MCF 10A (cell line): ENCODE measurements around the gene BPIFB3. TPM values are rescaled to one million over a fixed set of nuclear protein-coding genes. Genes with fewer than 3 reads are reported as not detected.

Source experiments
- BruUV-seq: library from RNA; stranded (reverse); fragments of 400-500 nt; replicated peaks from 2 replicates; lab custom pipeline; 2021; lab: Mats Ljungman, UMichigan
- CTCF ChIA-PET: fragments of 300-600 bp; sonication (Branson Sonifier 250); formaldehyde crosslinking; extraction: SDS; loops from one replicate; lab custom pipeline; 2021; ENCODE audit warnings: antibody characterized with exemption, inconsistent platforms; lab: Yijun Ruan, JAX
- POLR2A ChIA-PET: fragments of 300-600, 350-650 bp; sonication (Branson Sonifier 250); formaldehyde crosslinking; extraction: SDS; loops from one replicate; lab custom pipeline; 2020; ENCODE audit warnings: antibody characterized with exemption, inconsistent platforms; lab: Yijun Ruan, JAX
- DNase-seq: peaks from one replicate; pipeline ENCODE4 v3.0.0-alpha.2; 2018; ENCODE audit not compliant: unreplicated experiment
- H3K27ac Mint-ChIP-seq: one replicate; pipeline ENCODE4 v1.8.0; 2022; ENCODE audit warnings: mild to moderate bottlenecking, low read depth, mixed read lengths; ENCODE audit not compliant: unreplicated experiment
- H3K27me3 Mint-ChIP-seq: one replicate; pipeline ENCODE4 v1.8.0; 2022; ENCODE audit warnings: mixed read lengths; ENCODE audit not compliant: insufficient read depth, unreplicated experiment
- H3K36me3 Mint-ChIP-seq: one replicate; pipeline ENCODE4 v1.8.0; 2022; ENCODE audit warnings: mild to moderate bottlenecking, moderate library complexity, mixed read lengths; ENCODE audit not compliant: insufficient read depth, unreplicated experiment
- H3K4me1 Mint-ChIP-seq: one replicate; pipeline ENCODE4 v1.8.0; 2022; ENCODE audit warnings: mixed read lengths; ENCODE audit not compliant: insufficient read depth, unreplicated experiment
- H3K4me3 Mint-ChIP-seq: one replicate; pipeline ENCODE4 v1.8.0; 2022; ENCODE audit warnings: mild to moderate bottlenecking, moderate library complexity, mixed read lengths; ENCODE audit not compliant: unreplicated experiment
- H3K9me3 Mint-ChIP-seq: one replicate; pipeline ENCODE4 v1.8.0; 2022; ENCODE audit warnings: mixed read lengths; ENCODE audit not compliant: unreplicated experiment
- intact Hi-C: fragments of 100-400 bp; cut with micrococcal nuclease; formaldehyde crosslinking; loops from 2 replicates; pipeline ENCODE4 v1.14.1; 2022
- total RNA-seq: library from RNA; stranded (reverse); gene quantifications from 2 replicates; pipeline ENCODE4 v1.2.3, GENCODE V29; 2022
- TF ChIP-seq, protein P1 (sequence below): fragments of 200-600 bp; IDR thresholded peaks from one replicate; pipeline ENCODE4 v1.8.0; 2022; ENCODE audit warnings: antibody characterized with exemption, mild to moderate bottlenecking; ENCODE audit not compliant: unreplicated experiment

BPIFB3 gene
- total RNA-seq, 1 experiment from 2014 or later, result not detected

GRCh38 chr20:33037456-33037855 lies 16.2 kb upstream of the BPIFB3 start:
- no peak for DNase-seq
- no peaks in the 10 kb centered on the region for H3K9me3 Mint-ChIP-seq
- no peaks in the 10 kb centered on the region for H3K4me1 Mint-ChIP-seq
- no TSS peak for BruUV-seq
- intact Hi-C loops, result no loop called here
- no peak overlapping the region for H3K27ac Mint-ChIP-seq
- POLR2A ChIA-PET, result no interaction called here
- TF ChIP-seq, protein P1, sequence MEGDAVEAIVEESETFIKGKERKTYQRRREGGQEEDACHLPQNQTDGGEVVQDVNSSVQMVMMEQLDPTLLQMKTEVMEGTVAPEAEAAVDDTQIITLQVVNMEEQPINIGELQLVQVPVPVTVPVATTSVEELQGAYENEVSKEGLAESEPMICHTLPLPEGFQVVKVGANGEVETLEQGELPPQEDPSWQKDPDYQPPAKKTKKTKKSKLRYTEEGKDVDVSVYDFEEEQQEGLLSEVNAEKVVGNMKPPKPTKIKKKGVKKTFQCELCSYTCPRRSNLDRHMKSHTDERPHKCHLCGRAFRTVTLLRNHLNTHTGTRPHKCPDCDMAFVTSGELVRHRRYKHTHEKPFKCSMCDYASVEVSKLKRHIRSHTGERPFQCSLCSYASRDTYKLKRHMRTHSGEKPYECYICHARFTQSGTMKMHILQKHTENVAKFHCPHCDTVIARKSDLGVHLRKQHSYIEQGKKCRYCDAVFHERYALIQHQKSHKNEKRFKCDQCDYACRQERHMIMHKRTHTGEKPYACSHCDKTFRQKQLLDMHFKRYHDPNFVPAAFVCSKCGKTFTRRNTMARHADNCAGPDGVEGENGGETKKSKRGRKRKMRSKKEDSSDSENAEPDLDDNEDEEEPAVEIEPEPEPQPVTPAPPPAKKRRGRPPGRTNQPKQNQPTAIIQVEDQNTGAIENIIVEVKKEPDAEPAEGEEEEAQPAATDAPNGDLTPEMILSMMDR, result no peak
- H3K36me3 Mint-ChIP-seq, result no peaks in the 10 kb centered on the region
- CTCF ChIA-PET, result no interaction called here
- peaks cover 55% of the 10 kb centered on the region for H3K27me3 Mint-ChIP-seq
- no peak overlapping the region for H3K4me3 Mint-ChIP-seq

- H3K36me3 Mint-ChIP-seq, result no peaks in the 10 kb centered on the region
- no peaks in the 10 kb centered on the region for H3K9me3 Mint-ChIP-seq
- H3K4me1 Mint-ChIP-seq, result no peaks in the 10 kb centered on the region
- POLR2A ChIA-PET, result no interaction called here
- no TSS peak for BruUV-seq
- intact Hi-C loops, result no loop called here
- no peak overlapping the region for H3K4me3 Mint-ChIP-seq
- CTCF ChIA-PET, result no interaction called here
- peaks cover 47% of the 10 kb centered on the region for H3K27me3 Mint-ChIP-seq
- TF ChIP-seq, protein P1, result no peak
- no peak overlapping the region for H3K27ac Mint-ChIP-seq
- no peak for DNase-seq
Observed at GRCh38 chr20:33038243-33038642, 15.5 kb upstream of the BPIFB3 start.

DNA sequence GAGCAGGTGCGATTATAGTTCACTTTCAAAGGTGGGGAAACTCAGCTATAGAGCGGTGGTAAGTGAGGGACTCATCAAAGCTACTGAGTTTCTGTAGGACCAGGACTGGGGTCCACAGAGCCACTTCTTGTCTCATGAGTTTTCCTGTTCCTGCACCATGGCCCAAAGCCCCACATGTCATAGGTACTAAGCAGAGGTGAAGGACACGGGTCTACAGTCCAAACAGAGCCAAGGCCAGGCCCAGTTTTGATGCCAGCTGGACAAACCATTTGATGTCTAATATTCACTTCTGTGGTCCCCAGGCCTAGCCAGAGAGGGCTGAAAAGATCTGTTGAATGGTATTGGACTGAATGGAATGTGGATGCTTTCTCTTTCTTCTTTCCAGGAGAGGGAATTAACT lies 11.3 kb upstream of the BPIFB3 start:
- no peak overlapping the region for H3K4me3 Mint-ChIP-seq
- H3K27ac Mint-ChIP-seq, result no peak overlapping the region
- H3K9me3 Mint-ChIP-seq, result peaks cover 8% of the 10 kb centered on the region
- intact Hi-C loops, result no loop called here
- H3K27me3 Mint-ChIP-seq, result peaks cover 41% of the 10 kb centered on the region
- TF ChIP-seq, protein P1, result no peak
- DNase-seq, result no peak
- ChIA-PET POLR2A (interaction anchor here (1.1 kb wide), 1 partner anchor 32 kb away, joined by 3 read pairs; no protein-coding TSS in a partner anchor), CTCF (no interaction called here)
- no peaks in the 10 kb centered on the region for H3K4me1 Mint-ChIP-seq
- no TSS peak for BruUV-seq
- H3K36me3 Mint-ChIP-seq, result peaks cover 6% of the 10 kb centered on the region

DNA sequence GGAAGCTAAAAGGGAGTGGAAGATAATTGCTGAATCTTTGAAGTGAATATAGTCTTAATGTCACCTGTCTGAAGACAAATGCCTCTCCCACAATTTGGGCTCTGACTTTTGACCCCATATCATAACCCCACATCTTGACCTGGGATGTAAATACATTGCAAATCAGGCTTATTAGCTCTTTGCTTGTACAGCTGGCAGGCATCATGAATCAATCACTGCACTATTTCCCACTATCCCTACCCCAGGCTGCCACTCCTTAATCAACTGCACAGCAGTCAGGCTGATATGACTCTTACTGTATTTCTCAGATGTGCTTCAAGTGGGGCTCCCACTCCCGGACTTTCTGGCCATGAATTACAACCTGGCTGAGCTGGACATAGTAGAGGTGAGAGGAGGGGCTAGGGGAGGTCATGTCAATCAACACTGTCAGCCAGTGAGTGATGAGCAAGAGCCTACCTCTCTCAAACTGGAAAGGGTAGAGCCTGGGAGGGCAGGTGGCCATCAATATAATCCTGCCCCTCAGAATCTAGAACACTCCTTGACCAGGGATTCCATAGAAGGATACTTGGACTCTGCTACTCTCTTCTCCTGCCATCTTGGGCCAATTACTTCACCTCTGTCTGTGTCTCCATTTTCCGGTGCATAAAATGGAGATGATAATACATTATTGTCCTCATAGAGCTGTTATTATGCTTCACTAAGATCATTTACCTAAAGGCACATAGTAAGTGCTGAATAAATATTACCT lies 10.5 kb upstream of the BPIFB3 start:
- Mint-ChIP-seq H3K27ac (no peak overlapping the region), H3K4me3 (no peak overlapping the region), H3K9me3 (peaks cover 8% of the 10 kb centered on the region), H3K4me1 (no peaks in the 10 kb centered on the region), H3K36me3 (peaks cover 6% of the 10 kb centered on the region), H3K27me3 (peaks cover 34% of the 10 kb centered on the region)
- intact Hi-C loops, result no loop called here
- TF ChIP-seq, protein P1, result no peak
- POLR2A ChIA-PET, result interaction anchor here (1.1 kb wide), 1 partner anchor 31 kb away, joined by 3 read pairs; no protein-coding TSS in a partner anchor
- DNase-seq, result no peak
- no TSS peak for BruUV-seq
- CTCF ChIA-PET, result interaction anchor here (0.7 kb wide), 1 partner anchor 13 kb away, joined by 3 read pairs; no protein-coding TSS in a partner anchor
